COR-L47 (cell line): ENCODE data around the gene ACBD4.

Experiments
- DNase-seq: peaks from one replicate; lab custom pipeline; 2025; lab: John Stamatoyannopoulos, UW

ACBD4 gene

DNA sequence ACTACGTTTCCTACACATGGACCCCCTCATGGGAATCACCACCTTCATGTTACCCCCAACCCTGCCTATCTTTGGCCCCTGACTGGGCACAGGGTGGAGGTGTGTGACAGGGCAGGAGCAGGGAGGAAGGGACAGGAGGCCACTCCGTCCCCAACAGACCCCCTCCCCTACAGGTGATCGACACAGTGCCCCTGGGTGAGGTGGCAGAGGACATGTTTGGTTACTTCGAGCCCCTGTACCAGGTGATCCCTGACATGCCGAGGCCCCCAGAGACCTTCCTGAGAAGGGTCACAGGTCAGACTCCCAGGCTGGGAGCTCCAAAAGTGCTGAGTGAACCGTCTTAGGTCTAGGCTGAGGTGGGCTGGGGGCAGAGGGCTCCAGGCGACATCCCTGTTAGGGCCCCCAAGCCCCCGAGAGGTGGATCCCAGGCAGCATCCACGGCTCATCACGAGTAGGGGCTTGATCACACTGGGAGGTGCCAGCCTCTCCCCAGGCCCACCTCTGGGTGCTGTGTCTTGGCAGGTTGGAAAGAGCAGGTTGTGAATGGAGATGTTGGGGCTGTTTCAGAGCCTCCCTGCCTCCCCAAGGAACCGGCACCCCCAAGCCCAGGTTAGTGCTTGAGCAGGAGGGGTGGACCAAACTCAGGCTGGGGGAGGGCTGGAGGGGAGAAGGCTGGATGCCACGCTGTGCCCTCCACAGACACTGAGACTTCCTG, 1.5 kb downstream of the ACBD4 start:
- no peak for DNase-seq

DNA sequence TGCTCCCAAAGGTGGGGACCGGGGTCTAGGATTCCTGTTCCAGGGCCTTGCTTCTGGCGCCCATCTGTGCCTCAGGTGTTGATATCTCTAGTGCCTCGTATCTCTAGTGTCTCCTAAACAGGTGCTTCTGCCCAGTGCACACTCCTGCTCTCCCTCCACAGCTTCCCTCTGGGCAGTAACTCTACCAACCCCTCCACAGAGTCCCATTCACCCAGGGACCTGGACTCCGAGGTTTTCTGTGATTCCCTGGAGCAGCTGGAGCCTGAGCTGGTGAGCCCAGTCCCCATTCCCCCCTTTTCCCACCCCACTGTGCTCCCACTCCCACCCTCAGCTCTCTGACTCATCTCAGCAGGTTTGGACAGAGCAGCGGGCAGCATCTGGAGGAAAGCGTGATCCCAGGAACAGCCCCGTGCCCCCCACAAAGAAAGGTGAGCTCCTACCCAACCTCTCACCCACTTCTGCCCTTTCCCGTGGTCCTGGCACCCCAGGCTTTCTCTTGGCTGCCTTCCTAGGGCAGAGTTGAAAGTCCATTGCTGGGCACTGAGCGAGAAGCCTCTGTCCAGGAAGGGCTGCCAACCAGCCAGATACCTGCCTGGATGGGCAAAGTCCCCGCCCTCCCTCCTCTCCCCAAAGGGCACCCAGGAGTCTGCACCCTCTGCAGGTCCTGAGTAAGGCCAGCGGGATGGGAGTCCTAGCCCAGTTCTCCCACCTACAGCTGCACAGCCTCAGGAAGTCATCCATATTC, 2.2 kb downstream of the ACBD4 start:
- no peak for DNase-seq

DNA sequence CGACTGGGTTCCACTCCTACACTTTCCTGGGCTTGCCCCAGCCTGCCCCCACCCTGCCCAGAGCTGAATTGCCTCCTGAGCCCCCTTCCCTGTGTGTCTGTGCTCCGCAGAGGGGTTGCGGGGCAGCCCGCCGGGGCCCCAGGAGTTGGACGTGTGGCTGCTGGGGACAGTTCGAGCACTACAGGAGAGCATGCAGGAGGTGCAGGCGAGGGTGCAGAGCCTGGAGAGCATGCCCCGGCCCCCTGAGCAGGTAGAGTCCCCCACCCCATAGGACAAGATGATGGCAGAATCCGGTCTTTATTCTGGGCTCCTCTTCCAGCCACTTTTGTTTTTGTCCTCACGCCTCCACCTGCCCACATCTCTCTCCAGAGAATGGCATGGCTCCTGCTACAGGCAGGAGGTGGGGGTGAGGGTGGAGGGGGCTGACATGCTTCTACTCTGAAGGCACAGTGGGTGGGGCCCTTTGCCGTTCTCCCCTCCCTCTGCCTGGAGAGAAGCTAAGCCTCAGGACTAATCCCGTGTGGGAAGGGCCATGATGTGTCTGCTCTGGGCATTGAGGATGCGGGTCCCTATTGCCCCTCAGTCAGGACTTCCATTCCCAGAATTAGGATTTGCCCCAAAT, 3.5 kb downstream of the ACBD4 start:
- no peak for DNase-seq

DNA sequence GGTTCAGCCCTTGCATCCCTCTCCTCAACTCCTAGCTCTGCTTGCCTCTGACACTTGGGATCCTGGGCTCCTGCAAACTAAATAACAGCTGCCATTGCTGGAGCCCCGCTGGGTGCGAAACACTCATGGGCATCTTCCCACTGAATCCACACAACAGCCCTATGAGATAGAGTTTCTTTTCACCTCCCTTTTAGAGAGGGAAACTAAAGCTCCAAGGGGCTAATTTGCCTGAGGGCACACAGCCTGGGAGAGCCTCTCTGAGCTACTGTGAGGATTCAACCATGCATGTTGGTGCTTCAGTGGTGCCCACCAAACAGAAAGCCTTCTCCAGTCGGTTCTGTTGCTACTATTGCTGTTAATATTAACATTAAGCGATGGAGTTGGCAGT, 4.0 kb downstream of the ACBD4 start:
- DNase-seq: no peak

DNA sequence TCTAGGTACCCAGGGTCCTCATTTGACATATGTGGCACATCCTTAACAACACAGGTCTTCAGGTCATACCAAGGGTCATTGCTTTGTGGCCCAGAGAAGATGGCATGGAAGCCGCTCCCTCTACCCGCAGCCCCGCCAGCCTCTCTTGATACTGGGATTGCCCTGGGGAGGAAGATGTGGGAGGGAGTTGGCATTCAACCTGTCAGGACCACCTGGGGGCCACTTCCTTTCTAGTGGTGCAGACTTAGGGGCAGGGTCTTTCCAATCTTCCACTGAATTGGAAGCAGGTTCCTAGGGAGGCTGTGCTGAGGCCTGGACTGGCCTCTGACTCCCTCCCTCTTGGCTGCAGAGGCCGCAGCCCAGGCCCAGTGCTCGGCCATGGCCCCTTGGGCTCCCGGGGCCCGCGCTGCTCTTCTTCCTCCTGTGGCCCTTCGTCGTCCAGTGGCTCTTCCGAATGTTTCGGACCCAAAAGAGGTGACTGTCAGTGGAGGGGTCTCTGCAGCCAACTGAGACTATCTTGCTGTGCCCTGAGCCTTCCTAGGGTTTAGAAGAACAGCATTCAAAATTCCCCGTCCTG, 7.7 kb downstream of the ACBD4 start:
- DNase-seq: no peak

DNA sequence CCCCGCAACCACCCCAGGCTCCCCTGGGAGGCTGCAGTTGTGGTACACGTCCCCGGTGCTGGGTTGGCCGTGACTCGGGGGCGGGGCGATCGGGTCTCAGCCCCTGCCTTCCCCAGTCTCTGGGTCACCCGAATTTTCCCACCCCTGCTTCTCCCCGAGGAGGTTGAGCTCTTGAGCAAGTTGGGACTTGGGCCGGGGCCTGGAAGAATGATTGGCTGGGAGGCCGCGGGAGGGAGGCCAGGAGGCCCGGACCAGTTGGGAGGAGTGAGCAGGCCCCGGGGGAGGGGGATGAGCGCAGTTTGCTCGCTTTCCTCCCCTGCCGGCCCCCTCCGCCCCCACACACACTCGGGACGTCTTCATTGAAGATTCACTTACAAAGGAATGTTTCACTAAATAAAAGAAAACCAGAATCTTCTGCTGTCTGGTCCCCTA, 8.3 kb downstream of the ACBD4 start:
- DNase-seq: no peak

DNA sequence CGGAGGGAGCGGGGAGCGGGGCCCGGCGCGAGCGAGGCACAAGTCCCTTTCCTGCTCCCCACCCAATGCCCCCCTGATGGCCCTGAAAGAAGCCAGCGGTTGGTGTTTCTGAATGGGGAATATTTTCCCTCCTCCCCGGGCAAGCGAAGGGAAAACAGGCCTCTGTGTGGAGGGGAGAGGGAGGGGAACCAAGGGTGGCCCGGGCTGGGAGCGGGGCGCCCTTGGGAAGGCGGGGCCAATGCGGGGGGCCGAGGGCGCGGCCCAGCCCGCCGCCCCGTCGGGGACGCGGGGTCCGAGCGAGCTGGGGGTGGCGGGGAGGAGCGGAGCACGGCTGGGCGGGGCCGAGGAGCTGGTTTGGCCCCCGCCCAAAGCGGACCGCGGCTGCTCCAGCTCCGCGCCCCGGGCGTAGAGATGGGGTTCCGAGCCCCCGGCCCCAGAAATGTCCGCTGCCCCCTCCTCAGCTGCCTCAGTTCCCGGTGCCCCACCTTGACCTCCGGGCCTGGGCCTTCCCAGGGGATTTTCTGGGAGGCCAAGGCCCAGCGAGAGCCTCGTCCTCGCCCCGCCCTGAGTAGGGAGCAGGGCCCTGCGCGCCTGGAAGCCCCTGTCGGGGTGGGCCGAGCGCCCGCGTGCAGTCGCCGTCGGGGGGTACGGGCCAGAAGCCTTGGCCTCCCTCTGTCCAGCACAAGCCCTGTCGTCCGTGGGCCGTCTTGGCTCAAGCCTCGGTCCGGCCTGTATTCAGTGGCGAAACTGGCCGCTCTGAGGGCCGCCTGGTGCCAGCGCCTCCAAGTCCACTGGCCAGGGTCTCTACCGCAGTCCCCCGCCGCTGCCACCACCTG, 8.9 kb downstream of the ACBD4 start:
- DNase-seq: no peak

DNA sequence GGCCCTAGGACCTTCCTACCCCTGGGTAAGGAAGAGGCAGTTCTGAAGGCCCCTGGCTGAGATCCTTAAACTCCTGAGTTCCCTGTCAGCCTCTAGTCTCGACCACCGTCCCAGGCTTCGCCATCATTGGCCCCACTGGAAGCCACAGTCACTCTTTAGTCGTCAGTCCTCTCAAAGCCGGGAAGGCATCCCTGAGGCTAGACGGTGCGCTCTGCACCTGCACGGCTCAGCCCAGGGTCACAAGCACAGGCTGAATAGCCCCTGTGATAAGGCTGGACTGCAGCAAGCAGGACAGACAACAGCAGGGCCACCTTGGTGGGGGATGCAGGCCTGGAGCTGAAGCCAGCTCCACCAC, 9.5 kb downstream of the ACBD4 start:
- no peak for DNase-seq

DNA sequence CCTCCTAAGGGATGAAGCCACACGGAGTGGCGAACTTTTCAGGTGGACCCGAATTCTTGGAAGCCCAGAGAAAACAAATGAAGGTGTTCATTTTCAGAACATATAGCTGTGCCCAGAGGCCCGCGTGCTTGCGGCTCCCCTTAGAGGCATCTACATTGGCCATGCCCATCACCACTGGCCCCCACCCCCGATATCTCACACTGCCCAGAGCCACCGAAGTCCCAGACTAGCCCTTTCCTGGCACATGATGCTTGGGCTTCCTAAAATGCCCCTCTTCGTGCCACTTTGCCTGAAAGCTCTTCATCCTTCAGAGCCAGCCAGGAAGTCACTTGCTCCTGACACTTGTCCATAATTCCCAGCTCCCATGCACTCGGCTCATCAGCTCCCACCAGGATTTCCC, 10.7 kb downstream of the ACBD4 start:
- DNase-seq: no peak

DNA sequence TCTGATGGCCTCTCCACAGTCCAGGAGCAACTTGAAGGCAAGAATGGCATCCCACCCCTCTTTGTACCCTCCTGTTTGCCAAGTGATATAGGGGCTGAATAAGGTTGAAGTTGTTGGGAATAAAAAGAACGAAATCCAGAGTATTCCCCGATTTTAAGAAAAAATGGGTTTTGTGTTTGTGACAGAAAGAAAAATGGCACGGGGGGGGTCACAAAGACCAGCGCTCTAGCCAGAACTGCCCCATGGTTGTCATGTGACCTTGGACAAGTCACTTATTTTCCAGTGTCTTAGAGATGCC, 11.1 kb downstream of the ACBD4 start:
- no peak for DNase-seq

DNA sequence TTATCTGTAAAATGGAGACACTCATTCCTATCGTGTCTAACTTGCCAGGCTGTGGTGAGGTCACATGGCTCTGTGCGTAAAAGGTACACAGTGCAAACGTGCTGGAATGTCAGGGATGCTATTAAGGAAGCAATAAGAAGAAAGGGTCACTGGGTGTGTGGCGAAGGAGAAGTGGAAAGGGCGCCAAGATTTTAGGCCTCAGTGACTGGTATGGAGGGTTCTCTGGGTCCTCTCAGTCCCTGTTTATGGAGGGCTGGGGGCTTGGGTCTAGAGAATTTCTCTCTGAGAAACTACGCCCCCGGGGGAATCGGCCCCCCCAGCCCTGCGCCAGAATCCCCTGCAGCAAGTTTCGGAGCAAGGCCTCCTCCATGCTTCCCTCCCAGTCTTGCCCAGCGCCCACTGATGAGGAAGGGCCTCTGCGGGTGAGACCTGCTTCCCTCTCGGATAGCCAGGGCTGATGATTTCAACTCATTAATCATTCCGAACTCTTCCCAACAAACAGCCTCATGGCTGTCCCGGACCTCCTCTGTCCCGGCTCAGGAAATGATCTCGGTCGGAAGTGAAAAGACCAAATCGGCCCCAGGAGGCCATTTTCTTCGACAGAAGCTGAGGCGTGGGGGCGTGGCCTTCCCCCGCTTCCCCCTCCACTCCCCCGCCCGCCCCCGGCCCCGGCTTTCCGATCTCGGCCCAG, 11.5 kb downstream of the ACBD4 start:
- DNase-seq: peak; percentile 83

DNA sequence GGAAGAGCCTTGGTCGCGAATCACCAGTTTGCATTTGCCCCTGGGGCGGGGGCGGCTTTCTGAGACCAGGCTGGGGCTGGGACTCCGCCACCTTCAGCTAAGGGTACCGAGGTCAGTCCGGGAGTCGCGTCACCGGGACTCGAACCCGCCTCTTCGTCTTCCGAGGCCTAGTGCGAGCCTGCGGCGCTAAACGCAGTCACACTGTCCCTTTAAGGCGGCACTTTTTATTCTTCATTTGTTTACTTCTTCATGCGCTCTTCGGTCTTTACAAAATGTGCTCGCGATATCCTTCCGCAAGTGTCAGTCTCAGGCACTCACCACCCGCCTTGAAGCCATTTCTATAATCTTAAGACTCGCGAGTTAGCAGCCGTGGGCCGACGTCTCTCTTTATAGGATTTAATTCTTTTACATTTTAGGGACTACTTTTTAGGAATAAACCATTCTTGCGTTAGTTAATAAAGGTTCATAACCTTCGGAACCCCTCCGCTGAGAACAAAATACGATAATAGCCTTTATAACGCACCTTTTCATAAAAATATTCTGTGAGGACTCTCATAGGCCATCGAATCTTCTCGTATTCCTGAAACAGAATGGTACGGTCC, 12.2 kb downstream of the ACBD4 start:
- DNase-seq: peak; percentile 92

DNA sequence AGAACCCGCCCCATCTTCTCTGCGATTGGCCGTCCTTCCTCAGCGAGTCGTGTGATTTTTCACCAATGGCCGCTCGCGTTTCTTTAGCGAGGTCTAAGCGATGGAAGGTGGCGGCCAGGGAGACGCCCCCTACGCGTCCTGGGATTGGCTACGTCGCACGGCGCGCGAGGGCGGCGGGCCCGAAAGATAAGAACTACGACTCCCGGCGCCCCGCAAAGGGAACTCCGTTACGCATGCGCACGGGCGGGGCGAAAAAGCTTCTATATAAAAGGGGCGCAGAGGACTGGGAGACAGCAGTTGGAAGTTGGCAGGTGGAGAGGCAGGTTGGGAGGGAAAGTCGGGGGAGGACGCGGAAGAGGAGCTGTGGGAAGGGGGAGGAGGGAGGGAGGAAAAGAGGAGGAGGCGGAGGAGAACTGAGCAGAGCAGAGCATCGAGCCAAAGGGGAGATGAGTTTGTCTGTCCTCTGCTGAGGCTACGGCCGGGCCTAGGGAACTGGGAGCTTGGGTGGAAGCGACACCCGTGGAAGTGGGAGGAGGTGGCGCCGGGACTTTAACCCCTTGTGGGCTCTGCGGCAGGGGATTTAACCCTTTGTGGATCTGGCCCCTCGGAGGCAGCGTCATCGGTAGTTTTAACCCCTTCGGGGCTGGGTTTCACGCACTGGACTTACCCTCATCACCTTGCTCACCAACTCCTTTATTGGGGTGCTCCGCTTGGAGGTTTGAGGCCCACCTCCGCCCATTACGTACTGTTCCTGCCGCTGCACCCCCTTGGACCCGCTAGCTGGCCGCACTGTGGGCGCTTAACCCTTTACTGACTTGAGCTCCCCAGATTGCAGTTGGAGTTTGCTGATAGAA, 12.9 kb downstream of the ACBD4 start, which contains the start of gene HEXIM1:
HEXIM1 (plus strand) TSS at position 293 of the 854 bp plus-strand sequence. CDS start 716 bp downstream, outside the sequence.
- DNase-seq: peak; percentile 100

DNA sequence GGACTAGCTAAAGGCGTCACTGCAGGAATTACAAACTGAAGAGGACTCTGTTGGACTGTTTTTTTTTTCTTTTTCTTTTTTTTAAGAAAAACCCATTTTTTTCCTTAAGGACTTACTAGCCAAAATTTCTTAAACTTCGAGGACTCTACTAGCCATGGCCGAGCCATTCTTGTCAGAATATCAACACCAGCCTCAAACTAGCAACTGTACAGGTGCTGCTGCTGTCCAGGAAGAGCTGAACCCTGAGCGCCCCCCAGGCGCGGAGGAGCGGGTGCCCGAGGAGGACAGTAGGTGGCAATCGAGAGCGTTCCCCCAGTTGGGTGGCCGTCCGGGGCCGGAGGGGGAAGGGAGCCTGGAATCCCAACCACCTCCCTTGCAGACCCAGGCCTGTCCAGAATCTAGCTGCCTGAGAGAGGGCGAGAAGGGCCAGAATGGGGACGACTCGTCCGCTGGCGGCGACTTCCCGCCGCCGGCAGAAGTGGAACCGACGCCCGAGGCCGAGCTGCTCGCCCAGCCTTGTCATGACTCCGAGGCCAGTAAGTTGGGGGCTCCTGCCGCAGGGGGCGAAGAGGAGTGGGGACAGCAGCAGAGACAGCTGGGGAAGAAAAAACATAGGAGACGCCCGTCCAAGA, 13.7 kb downstream of the ACBD4 start:
- peak; percentile 71 for DNase-seq

DNA sequence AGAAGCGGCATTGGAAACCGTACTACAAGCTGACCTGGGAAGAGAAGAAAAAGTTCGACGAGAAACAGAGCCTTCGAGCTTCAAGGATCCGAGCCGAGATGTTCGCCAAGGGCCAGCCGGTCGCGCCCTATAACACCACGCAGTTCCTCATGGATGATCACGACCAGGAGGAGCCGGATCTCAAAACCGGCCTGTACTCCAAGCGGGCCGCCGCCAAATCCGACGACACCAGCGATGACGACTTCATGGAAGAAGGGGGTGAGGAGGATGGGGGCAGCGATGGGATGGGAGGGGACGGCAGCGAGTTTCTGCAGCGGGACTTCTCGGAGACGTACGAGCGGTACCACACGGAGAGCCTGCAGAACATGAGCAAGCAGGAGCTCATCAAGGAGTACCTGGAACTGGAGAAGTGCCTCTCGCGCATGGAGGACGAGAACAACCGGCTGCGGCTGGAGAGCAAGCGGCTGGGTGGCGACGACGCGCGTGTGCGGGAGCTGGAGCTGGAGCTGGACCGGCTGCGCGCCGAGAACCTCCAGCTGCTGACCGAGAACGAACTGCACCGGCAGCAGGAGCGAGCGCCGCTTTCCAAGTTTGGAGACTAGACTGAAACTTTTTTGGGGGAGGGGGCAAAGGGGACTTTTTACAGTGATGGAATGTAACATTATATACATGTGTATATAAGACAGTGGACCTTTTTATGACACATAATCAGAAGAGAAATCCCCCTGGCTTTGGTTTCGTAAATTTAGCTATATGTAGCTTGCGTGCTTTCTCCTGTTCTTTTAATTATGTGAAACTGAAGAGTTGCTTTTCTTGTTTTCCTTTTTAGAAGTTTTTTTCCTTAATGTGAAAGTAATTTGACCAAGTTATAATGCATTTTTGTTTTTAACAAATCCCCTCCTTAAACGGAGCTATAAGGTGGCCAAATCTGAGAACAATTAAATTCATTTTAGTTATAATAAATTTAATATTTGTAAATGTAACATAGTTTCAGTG, 14.5 kb downstream of the ACBD4 start:
- no peak for DNase-seq

DNA sequence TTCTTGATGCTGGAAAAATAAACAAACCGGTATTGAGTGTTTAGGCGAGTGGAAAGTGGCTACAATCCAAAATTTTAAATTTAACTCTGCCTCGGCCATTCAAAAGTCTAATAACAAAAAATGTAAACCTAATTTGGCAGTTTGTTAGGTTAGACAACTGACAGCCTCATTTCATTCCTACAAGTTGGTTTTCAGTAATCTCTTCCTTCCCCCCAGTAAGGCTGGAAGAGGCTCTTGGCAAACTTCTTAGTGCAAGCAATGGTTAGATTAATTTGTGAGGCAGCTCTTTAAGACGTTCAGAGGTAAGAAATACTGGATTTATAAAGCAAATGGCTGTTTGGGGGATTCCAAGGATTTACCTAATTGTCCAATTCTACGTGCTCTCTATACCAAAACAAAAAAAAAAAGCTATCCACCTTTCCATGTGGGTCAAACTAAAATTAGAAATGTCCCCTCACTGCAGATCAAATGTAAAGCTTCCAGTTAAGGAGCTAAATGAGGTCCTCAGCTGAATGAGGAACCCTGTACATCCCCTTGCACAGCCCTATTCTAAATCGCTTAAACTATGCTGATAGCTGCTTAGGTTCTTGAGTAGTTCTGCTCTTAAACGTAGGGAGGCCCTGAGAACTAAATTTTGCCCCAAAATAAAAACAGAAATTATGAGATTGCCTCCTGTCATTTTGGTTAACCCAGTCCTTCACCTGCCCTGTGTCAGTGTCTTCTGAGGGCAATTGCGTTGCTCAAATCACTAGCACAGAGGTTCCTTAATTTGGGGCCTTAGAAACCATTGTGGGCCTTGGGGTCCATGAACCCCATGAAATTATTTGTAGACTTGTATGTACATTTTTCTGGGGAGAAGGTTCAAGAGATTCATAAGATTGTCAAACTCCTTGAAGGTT, 15.7 kb downstream of the ACBD4 start:
- no peak for DNase-seq

DNA sequence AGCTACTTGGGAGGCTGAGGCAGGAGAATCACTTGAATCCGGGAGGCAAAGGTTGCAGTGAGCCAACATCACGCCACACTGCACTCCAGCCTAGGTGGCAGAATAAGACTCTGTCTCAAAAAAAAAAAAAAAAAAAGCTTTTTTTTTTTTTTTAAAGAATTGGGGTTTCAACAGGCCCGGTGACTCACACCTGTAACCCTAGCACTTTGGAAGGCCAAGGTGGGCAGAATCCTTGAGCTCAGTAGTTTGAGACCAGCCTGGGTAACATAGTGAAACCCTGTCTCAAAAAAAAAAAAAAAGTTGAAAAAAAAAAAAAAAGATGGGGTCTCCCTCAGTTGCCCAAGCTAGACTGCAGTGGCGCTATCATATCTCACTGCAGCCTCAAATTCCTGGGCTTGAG, 19.5 kb downstream of the ACBD4 start:
- no peak for DNase-seq
